Umbilical cord (tissue), 2 donors: ENCODE results near the gene HMGB2. TPM values are rescaled to one million over a fixed set of nuclear protein-coding genes. Genes with fewer than 3 reads are reported as not detected.

Experiments
- DNase-seq: peaks from one replicate; pipeline ENCODE4 v3.0.0-alpha.2; 2015; ENCODE audit warnings: low spot score
- total RNA-seq: library from RNA; depleted of rRNA; stranded (reverse); fragments of >200 nt; gene quantifications from one replicate; pipeline ENCODE4 v1.2.3, GENCODE V29; 2014; ENCODE audit warnings: low replicate concordance; ENCODE audit not compliant: insufficient read depth

Gene HMGB2
- total RNA-seq, 1 donor from 2014 or later, result 62.4 TPM

GRCh38 chr4:173288698-173289352 lies 45.3 kb downstream of the HMGB2 start:
- no peak for DNase-seq

GRCh38 chr4:173288296-173288695 lies 45.9 kb downstream of the HMGB2 start:
- DNase-seq, result peak; percentile 82

GRCh38 chr4:173287486-173287885 lies 46.7 kb downstream of the HMGB2 start:
- no peak for DNase-seq

- DNase-seq, result no peak
Measured at GRCh38 chr4:173284463-173284862, 49.7 kb downstream of the HMGB2 start.

GRCh38 chr4:173282626-173283025 lies 51.5 kb downstream of the HMGB2 start:
- no peak for DNase-seq

GRCh38 chr4:173282256-173282562 lies 51.9 kb downstream of the HMGB2 start:
- no peak for DNase-seq

- DNase-seq, result peak; percentile 68
Measured at GRCh38 chr4:173281406-173282255, 52.5 kb downstream of the HMGB2 start.

Other genes starting within 250 kb of the HMGB2 start
- 29.6 TPM for gene GALNT7, start 165.5 kb downstream of the HMGB2 start, total RNA-seq
- gene SAP30, start 36.6 kb upstream of the HMGB2 start, total RNA-seq, result 28.9 TPM
- gene SCRG1, start 64.8 kb upstream of the HMGB2 start, total RNA-seq, result 15.2 TPM
- 116 TPM for gene HAND2, start 195.9 kb upstream of the HMGB2 start, total RNA-seq